GM18520 (cell line): ENCODE data around the gene CABLES1.
"Not testable (repeated sequence)": the region's sequence is repeated elsewhere in the genome, so short reads cannot be mapped to it uniquely, and the experiment has no call there.

Experiments used
- ATAC-seq: cut with Tn5 transposase; IDR thresholded peaks from one replicate; pipeline ENCODE4 v1.9.1; 2021; ENCODE audit not compliant: unreplicated experiment

Gene CABLES1

GRCh38 chr18:23134780-23135549 lies at the start of gene CABLES1:
Gene CABLES1, plus strand, starts transcription at chr18:23135485. Its CDS starts 278 bp downstream, at chr18:23135763.
- no peak for ATAC-seq

- no peak for ATAC-seq
Observed at GRCh38 chr18:23087352-23087751, 47.9 kb upstream of the CABLES1 start.

GRCh38 chr18:23088310-23088709 lies 47.0 kb upstream of the CABLES1 start:
- no peak for ATAC-seq

- ATAC-seq, result not testable (repeated sequence)
Observed at GRCh38 chr18:23091017-23091993, 44.0 kb upstream of the CABLES1 start.

- ATAC-seq, result no peak
Observed at GRCh38 chr18:23092121-23092520, 43.2 kb upstream of the CABLES1 start.

- ATAC-seq, result not testable (repeated sequence)
Observed at GRCh38 chr18:23093130-23093529, 42.2 kb upstream of the CABLES1 start.

- no peak for ATAC-seq
Observed at GRCh38 chr18:23093772-23094171, 41.5 kb upstream of the CABLES1 start.

GRCh38 chr18:23094411-23095190 lies 40.7 kb upstream of the CABLES1 start:
- no peak for ATAC-seq

GRCh38 chr18:23095463-23095862 lies 39.8 kb upstream of the CABLES1 start:
- ATAC-seq, result no peak

- not testable (repeated sequence) for ATAC-seq
Observed at GRCh38 chr18:23097016-23097415, 38.3 kb upstream of the CABLES1 start.

GRCh38 chr18:23099621-23100020 lies 35.7 kb upstream of the CABLES1 start:
- no peak for ATAC-seq

GRCh38 chr18:23101861-23102432 lies 33.3 kb upstream of the CABLES1 start:
- ATAC-seq, result no peak

- no peak for ATAC-seq
Observed at GRCh38 chr18:23102493-23103261, 32.6 kb upstream of the CABLES1 start.

- no peak for ATAC-seq
Observed at GRCh38 chr18:23103449-23103848, 31.8 kb upstream of the CABLES1 start.

GRCh38 chr18:23105030-23105429 lies 30.3 kb upstream of the CABLES1 start:
- ATAC-seq, result no peak

- no peak for ATAC-seq
Observed at GRCh38 chr18:23105581-23106219, 29.6 kb upstream of the CABLES1 start.

- no peak for ATAC-seq
Observed at GRCh38 chr18:23106575-23106974, 28.7 kb upstream of the CABLES1 start.

- no peak for ATAC-seq
Observed at GRCh38 chr18:23107718-23108117, 27.6 kb upstream of the CABLES1 start.

- ATAC-seq, result no peak
Observed at GRCh38 chr18:23108496-23108895, 26.8 kb upstream of the CABLES1 start.
